ENCODE data around the gene MALSU1. TPM values are rescaled to one million over a fixed set of nuclear protein-coding genes. Genes with fewer than 3 reads are reported as not detected.

MALSU1 gene
- total and polyA plus RNA-seq, 4 donors: 26.8 to 51.7 (median 45.1) TPM

DNA sequence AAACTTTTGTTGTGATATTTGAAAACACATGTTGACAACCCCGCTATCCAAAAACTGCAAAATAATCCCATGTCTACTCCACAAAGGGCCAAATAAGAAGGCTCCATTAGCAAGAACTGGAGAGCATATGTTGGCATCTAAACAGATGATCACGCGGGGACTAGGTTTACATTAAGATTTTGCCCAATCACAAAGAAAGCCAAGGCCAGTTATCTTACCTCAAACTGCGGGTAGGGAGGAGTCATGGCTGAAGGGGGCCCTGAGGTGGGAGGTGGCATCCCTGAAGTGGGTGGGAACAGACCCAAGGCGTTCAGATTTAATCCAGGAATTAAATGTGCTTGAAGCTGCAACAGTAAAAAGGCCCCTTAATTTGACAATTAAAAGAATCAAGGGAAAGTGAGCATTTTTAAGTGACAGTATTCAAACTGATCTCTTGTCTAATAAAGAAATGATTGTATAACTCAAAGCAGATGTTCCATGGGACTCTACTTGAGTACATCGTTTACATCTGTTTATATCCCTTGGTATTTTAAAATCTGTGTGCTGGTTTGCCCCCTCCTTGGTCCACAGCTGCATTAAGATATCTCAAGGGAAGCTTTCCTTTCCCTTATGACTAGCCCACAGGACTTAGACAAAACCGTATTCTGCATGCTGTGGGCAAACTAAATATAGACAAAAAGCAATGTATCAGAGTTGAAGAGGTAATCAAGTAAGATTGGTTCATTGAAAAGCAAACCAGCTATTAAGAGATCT is 42.9 kb downstream of the MALSU1 start:
- H3K27me3 ChIP-seq (ENCODE audit: control insufficient read depth in 3 of 3, insufficient read depth in 3 of 3, low read length in 2 of 3): no peaks in the 10 kb centered on the region
- DNase-seq: no peak
- TF ChIP-seq, protein P1, sequence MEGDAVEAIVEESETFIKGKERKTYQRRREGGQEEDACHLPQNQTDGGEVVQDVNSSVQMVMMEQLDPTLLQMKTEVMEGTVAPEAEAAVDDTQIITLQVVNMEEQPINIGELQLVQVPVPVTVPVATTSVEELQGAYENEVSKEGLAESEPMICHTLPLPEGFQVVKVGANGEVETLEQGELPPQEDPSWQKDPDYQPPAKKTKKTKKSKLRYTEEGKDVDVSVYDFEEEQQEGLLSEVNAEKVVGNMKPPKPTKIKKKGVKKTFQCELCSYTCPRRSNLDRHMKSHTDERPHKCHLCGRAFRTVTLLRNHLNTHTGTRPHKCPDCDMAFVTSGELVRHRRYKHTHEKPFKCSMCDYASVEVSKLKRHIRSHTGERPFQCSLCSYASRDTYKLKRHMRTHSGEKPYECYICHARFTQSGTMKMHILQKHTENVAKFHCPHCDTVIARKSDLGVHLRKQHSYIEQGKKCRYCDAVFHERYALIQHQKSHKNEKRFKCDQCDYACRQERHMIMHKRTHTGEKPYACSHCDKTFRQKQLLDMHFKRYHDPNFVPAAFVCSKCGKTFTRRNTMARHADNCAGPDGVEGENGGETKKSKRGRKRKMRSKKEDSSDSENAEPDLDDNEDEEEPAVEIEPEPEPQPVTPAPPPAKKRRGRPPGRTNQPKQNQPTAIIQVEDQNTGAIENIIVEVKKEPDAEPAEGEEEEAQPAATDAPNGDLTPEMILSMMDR (IDR thresholded peaks at IDR 0.05; ENCODE audit: control extremely low read depth, extremely low read depth): no peak
- H3K9me3 ChIP-seq (ENCODE audit: control insufficient read depth in 4 of 4, insufficient read depth in 3 of 4, low read length in 3 of 4): peaks cover 0 to 6% (median 0%) of the 10 kb centered on the region in 4 donors
- peaks cover 0 to 8% (median 0%) of the 10 kb centered on the region in 5 donors for H3K4me1 ChIP-seq (ENCODE audit: control insufficient read depth in 5 of 5, insufficient read depth in 5 of 5, low read length in 5 of 5)
- no peak for ATAC-seq (ENCODE audit: insufficient read depth, low FRiP score)
- H3K9ac ChIP-seq (ENCODE audit: insufficient read depth in 1 of 2, low read length in 2 of 2): no peak overlapping the region
- no peak overlapping the region for H3K27ac ChIP-seq (ENCODE audit: low read depth in 1 of 2, low read length in 1 of 2)
- WGBS, 2 donors: 86 to 87% methylated on average over 7 of the region's 7 CpGs
- H3K4me3 ChIP-seq: no peak overlapping the region
- H3K36me3 ChIP-seq (ENCODE audit: control insufficient read depth in 4 of 4, insufficient read depth in 4 of 4, low read length in 4 of 4): peaks cover 0 to 33% (median 15%) of the 10 kb centered on the region in 4 donors

DNA sequence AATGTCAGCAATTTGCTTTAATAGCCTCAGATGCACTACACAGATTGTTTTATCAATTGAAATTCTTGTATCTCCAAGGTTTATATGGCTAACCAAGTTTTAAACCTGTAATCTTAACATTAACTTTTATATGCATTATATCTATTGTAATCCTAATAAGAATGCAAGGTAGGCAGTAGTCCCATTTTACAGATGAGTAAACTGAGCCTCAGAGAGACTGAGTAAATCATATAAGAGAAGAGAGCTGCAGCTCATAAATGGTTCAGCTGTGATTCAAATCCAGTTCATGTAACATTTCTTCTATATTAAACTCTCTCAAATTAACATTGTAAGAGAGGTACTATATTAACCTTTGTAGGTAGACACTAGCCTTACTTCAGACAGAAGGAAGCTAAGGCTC is 44.0 kb downstream of the MALSU1 start:
- H3K4me3 ChIP-seq: no peak overlapping the region
- H3K27me3 ChIP-seq (ENCODE audit: control insufficient read depth in 3 of 3, insufficient read depth in 3 of 3, low read length in 2 of 3): no peaks in the 10 kb centered on the region
- TF ChIP-seq, protein P1 (IDR thresholded peaks at IDR 0.05; ENCODE audit: control extremely low read depth, extremely low read depth): no peak
- H3K27ac ChIP-seq (ENCODE audit: low read depth in 1 of 2, low read length in 1 of 2): no peak overlapping the region
- DNase-seq (no peak), ATAC-seq (ENCODE audit: insufficient read depth, low FRiP score) (no peak)
- H3K9ac ChIP-seq (ENCODE audit: insufficient read depth in 1 of 2, low read length in 2 of 2): no peak overlapping the region
- H3K9me3 ChIP-seq (ENCODE audit: control insufficient read depth in 4 of 4, insufficient read depth in 3 of 4, low read length in 3 of 4): no peaks in the 10 kb centered on the region
- peaks cover 0 to 5% (median 0%) of the 10 kb centered on the region in 5 donors for H3K4me1 ChIP-seq (ENCODE audit: control insufficient read depth in 5 of 5, insufficient read depth in 5 of 5, low read length in 5 of 5)
- peaks cover 0 to 29% (median 14%) of the 10 kb centered on the region in 4 donors for H3K36me3 ChIP-seq (ENCODE audit: control insufficient read depth in 4 of 4, insufficient read depth in 4 of 4, low read length in 4 of 4)

- Histone ChIP-seq H3K4me1 (ENCODE audit: control insufficient read depth in 5 of 5, insufficient read depth in 5 of 5, low read length in 5 of 5) (peaks cover 0 to 5% (median 0%) of the 10 kb centered on the region in 5 donors), H3K9me3 (ENCODE audit: control insufficient read depth in 4 of 4, insufficient read depth in 3 of 4, low read length in 3 of 4) (no peaks in the 10 kb centered on the region), H3K27ac (ENCODE audit: low read depth in 1 of 2, low read length in 1 of 2) (no peak overlapping the region), H3K27me3 (ENCODE audit: control insufficient read depth in 3 of 3, insufficient read depth in 3 of 3, low read length in 2 of 3) (no peaks in the 10 kb centered on the region), H3K4me3 (no peak overlapping the region), H3K9ac (ENCODE audit: insufficient read depth in 1 of 2, low read length in 2 of 2) (no peak overlapping the region), H3K36me3 (ENCODE audit: control insufficient read depth in 4 of 4, insufficient read depth in 4 of 4, low read length in 4 of 4) (peaks cover 0 to 27% (median 13%) of the 10 kb centered on the region in 4 donors)
- TF ChIP-seq, protein P1 (IDR thresholded peaks at IDR 0.05; ENCODE audit: control extremely low read depth, extremely low read depth): no peak
- 93 to 96% methylated on average over 9 of the region's 9 CpGs for WGBS, 2 donors
- DNase-seq (no peak), ATAC-seq (ENCODE audit: insufficient read depth, low FRiP score) (no peak)
Observed at GRCh38 chr7:23343806-23344475, 44.8 kb downstream of the MALSU1 start.

Measured in lung (tissue), 12 donors.